HepG2 (cell line): Measurements from ENCODE around the gene KRTAP12-1. TPM values are rescaled to one million over a fixed set of nuclear protein-coding genes. Genes with fewer than 3 reads are reported as not detected.

ENCODE experiments used
- ARNT ChIP-seq: fragments of 450-650 bp; IDR thresholded peaks from 2 replicates; pipeline ENCODE4 v1.6.1; 2017
- ARNTL ChIP-seq: sonication (generic); formaldehyde crosslinking; IDR thresholded peaks from 2 replicates; pipeline ENCODE4 v1.4.0; 2020; ENCODE audit warnings: mild to moderate bottlenecking, missing genetic modification reagents
- DBP ChIP-seq: sonication (generic); formaldehyde crosslinking; IDR thresholded peaks from 2 replicates; pipeline ENCODE4 v1.4.0; 2020; ENCODE audit warnings: missing genetic modification reagents; ENCODE audit errors: not compliant biosample characterization
- DMAP1 ChIP-seq: IDR thresholded peaks from 2 replicates; pipeline ENCODE4 v1.6.1; 2016
- HNF1B ChIP-seq: sonication (generic); formaldehyde crosslinking; IDR thresholded peaks from 2 replicates; pipeline ENCODE4 v1.5.1; 2020; ENCODE audit warnings: mild to moderate bottlenecking, moderate library complexity, missing genetic modification reagents
- HNF4A ChIP-seq: sonication (generic); formaldehyde crosslinking; IDR thresholded peaks from 2 replicates; pipeline ENCODE4 v1.4.0; 2020; ENCODE audit warnings: missing genetic modification reagents
- HOMEZ ChIP-seq: IDR thresholded peaks from 2 replicates; pipeline ENCODE4 v1.6.1; 2016; ENCODE audit warnings: low read depth
- IKZF5 ChIP-seq: IDR thresholded peaks from 2 replicates; pipeline ENCODE4 v1.6.1; 2018; ENCODE audit warnings: missing genetic modification reagents, mild to moderate bottlenecking, missing compliant biosample characterization
- NFATC3 ChIP-seq: sonication (generic); formaldehyde crosslinking; IDR thresholded peaks from 2 replicates; pipeline ENCODE4 v1.5.1; 2020; ENCODE audit warnings: mild to moderate bottlenecking, missing genetic modification reagents
- SMAD1 ChIP-seq: sonication (generic); formaldehyde crosslinking; IDR thresholded peaks from 2 replicates; pipeline ENCODE4 v1.4.0; 2020; ENCODE audit warnings: missing genetic modification reagents, low read depth, mild to moderate bottlenecking, borderline replicate concordance
- SNAI1 ChIP-seq: sonication (generic); formaldehyde crosslinking; IDR thresholded peaks from 2 replicates; pipeline ENCODE4 v1.5.0; 2020; ENCODE audit warnings: mild to moderate bottlenecking, missing genetic modification reagents, borderline replicate concordance
- SOX5 ChIP-seq: IDR thresholded peaks from 2 replicates; pipeline ENCODE4 v1.6.1; 2016; ENCODE audit warnings: borderline replicate concordance
- STAT5B ChIP-seq: sonication (generic); formaldehyde crosslinking; IDR thresholded peaks from 2 replicates; pipeline ENCODE4 v1.4.0; 2020; ENCODE audit warnings: missing genetic modification reagents
- TBP ChIP-seq: sonication (generic); formaldehyde crosslinking; IDR thresholded peaks from 2 replicates; pipeline ENCODE4 v1.5.0; 2020; ENCODE audit warnings: missing genetic modification reagents
- ZBTB20 ChIP-seq: sonication (generic); formaldehyde crosslinking; IDR thresholded peaks from 2 replicates; pipeline ENCODE4 v1.8.1; 2023; ENCODE audit warnings: missing genetic modification reagents, low read depth, mild to moderate bottlenecking, borderline replicate concordance
- ZFY ChIP-seq: sonication (generic); formaldehyde crosslinking; IDR thresholded peaks from 2 replicates; pipeline ENCODE4 v1.4.0; 2020; ENCODE audit warnings: missing genetic modification reagents
- ZNF34 ChIP-seq: sonication (generic); formaldehyde crosslinking; IDR thresholded peaks from 2 replicates; pipeline ENCODE4 v1.4.0; 2020; ENCODE audit warnings: mild to moderate bottlenecking, missing genetic modification reagents, borderline replicate concordance
- ZNF543 ChIP-seq: sonication (generic); formaldehyde crosslinking; IDR thresholded peaks from 2 replicates; pipeline ENCODE4 v1.4.0; 2020; ENCODE audit warnings: mild to moderate bottlenecking, missing genetic modification reagents
- ZNF572 ChIP-seq: sonication (generic); formaldehyde crosslinking; IDR thresholded peaks from 2 replicates; pipeline ENCODE4 v1.5.1; 2020; ENCODE audit warnings: mild to moderate bottlenecking, missing genetic modification reagents
- ZNF607 ChIP-seq: sonication (generic); formaldehyde crosslinking; IDR thresholded peaks from 2 replicates; pipeline ENCODE4 v1.5.1; 2020; ENCODE audit warnings: missing genetic modification reagents, mild to moderate bottlenecking, borderline replicate concordance
- ZNF776 ChIP-seq: sonication (generic); formaldehyde crosslinking; IDR thresholded peaks from 2 replicates; pipeline ENCODE4 v1.4.0; 2020; ENCODE audit warnings: mild to moderate bottlenecking, missing genetic modification reagents
- ZNF800 ChIP-seq: sonication (generic); formaldehyde crosslinking; IDR thresholded peaks from 2 replicates; pipeline ENCODE4 v1.4.0; 2020; ENCODE audit warnings: missing genetic modification reagents
- ZNF878 ChIP-seq: sonication (generic); formaldehyde crosslinking; IDR thresholded peaks from 2 replicates; pipeline ENCODE4 v1.8.1; 2023; ENCODE audit warnings: mild to moderate bottlenecking, missing genetic modification reagents, moderate library complexity
- polyA plus RNA-seq, 8 experiments: library from polyadenylated mRNA; depleted of rRNA in 3 of 8; stranded (reverse) in 7 of 8; unstranded in 1 of 8; fragments of >200 nt; fragmentation: Illumina TruSeq in 4 of 8; extraction: Trizol in 4 of 8; gene quantifications; 2 replicates each; pipeline versions ENCODE4 v1.2.1 to v1.2.3, GENCODE V29; 2011 to 2016; ENCODE audit warnings: low read depth in 4 of 8, missing spikeins in 1 of 8, mixed read lengths in 1 of 8; ENCODE audit not compliant: insufficient read depth in 1 of 8
- total RNA-seq, 5 experiments: library from RNA; depleted of rRNA; stranded (reverse); fragments of >200 nt; fragmentation: Illumina TruSeq; extraction: Trizol; gene quantifications; 2 replicates each; pipeline ENCODE4 v1.2.3, GENCODE V29; 2016; ENCODE audit warnings: low read depth in 1 of 5

Gene KRTAP12-1
- total and polyA plus RNA-seq, 2 of the 13 experiments (the other 11 are each of a cell fraction or from before 2014, with no cell fraction given): not detected

- TF ChIP-seq ZBTB20 (CRISPR knock-in tag) (0 out of 2 replicates have a peak, but pooled peaks have one; percentile 14), ARNTL (CRISPR knock-in tag) (peak; percentile 51; the same call in 1 of the 2 replicates), ZNF543 (CRISPR knock-in tag) (peak; percentile 95; the same call in 1 of the 2 replicates), SMAD1 (CRISPR knock-in tag) (no peak), ZNF878 (0 out of 2 replicates have a peak, but pooled peaks have one; percentile 56), DBP (CRISPR knock-in tag) (no peak), NFATC3 (no peak), HNF1B (CRISPR knock-in tag) (peak; percentile 57; the same call in 1 of the 2 replicates), ARNT (no peak), SNAI1 (CRISPR knock-in tag) (no peak), HOMEZ (no peak), ZFY (CRISPR knock-in tag) (no peak; the same call in 1 of the 2 replicates), ZNF800 (CRISPR knock-in tag) (0 out of 2 replicates have a peak, but pooled peaks have one; percentile 31), DMAP1 (CRISPR knock-in tag) (peak; percentile 40), SOX5 (CRISPR knock-in tag) (peak; percentile 25; the same call in 1 of the 2 replicates), TBP (CRISPR knock-in tag) (0 out of 2 replicates have a peak, but pooled peaks have one; percentile 0), ZNF776 (CRISPR knock-in tag) (no peak), ZNF572 (peak; percentile 21; the same call in 1 of the 2 replicates), ZNF34 (CRISPR knock-in tag) (no peak), HNF4A (CRISPR knock-in tag) (peak; percentile 79), STAT5B (CRISPR knock-in tag) (no peak), ZNF607 (CRISPR knock-in tag) (peak; percentile 36; the same call in 1 of the 2 replicates), IKZF5 (CRISPR knock-in tag) (no peak)
Observed at GRCh38 chr21:44697811-44698734, 16.1 kb upstream of the KRTAP12-1 start (continued).
